HG02973 (cell line): Measurements from ENCODE around the gene RYR2.
"Not testable (repeated sequence)": the region's sequence is repeated elsewhere in the genome, so short reads cannot be mapped to it uniquely, and the experiment has no call there.

Experiments
- ATAC-seq: cut with Tn5 transposase; IDR thresholded peaks from one replicate; pipeline ENCODE4 v1.9.1; 2021; ENCODE audit warnings: moderate library complexity; ENCODE audit not compliant: unreplicated experiment

Gene RYR2

GRCh38 chr1:237071641-237072420 is 29.8 kb downstream of the RYR2 start:
- ATAC-seq: no peak

- ATAC-seq: no peak
These were observed 32.6 kb downstream of the RYR2 start for GRCh38 chr1:237074371-237075117.

GRCh38 chr1:237084341-237085077 is 42.5 kb downstream of the RYR2 start:
- ATAC-seq: no peak

- no peak for ATAC-seq
These were observed 49.7 kb downstream of the RYR2 start for GRCh38 chr1:237091691-237092090.

- no peak for ATAC-seq
These were observed 51.7 kb downstream of the RYR2 start for GRCh38 chr1:237093691-237094090.

GRCh38 chr1:237098541-237098940 is 56.6 kb downstream of the RYR2 start:
- ATAC-seq: no peak

GRCh38 chr1:237103021-237103420 is 61.0 kb downstream of the RYR2 start:
- no peak for ATAC-seq

- no peak for ATAC-seq
These were observed 62.1 kb downstream of the RYR2 start for GRCh38 chr1:237104096-237104495.

- no peak for ATAC-seq
These were observed 63.8 kb downstream of the RYR2 start for GRCh38 chr1:237105826-237106225.

- no peak for ATAC-seq
These were observed 66.5 kb downstream of the RYR2 start for GRCh38 chr1:237108297-237109040.

- ATAC-seq: no peak
These were observed 69.8 kb downstream of the RYR2 start for GRCh38 chr1:237111807-237112206.

- ATAC-seq: no peak
These were observed 70.7 kb downstream of the RYR2 start for GRCh38 chr1:237112663-237113062.

- ATAC-seq: no peak
These were observed 73.1 kb downstream of the RYR2 start for GRCh38 chr1:237115035-237115434.

- no peak for ATAC-seq
These were observed 77.1 kb downstream of the RYR2 start for GRCh38 chr1:237119091-237119490.

- no peak for ATAC-seq
These were observed 78.7 kb downstream of the RYR2 start for GRCh38 chr1:237120683-237121082.

GRCh38 chr1:237124856-237125462 is 83.0 kb downstream of the RYR2 start:
- ATAC-seq: no peak

GRCh38 chr1:237126180-237126579 is 84.2 kb downstream of the RYR2 start:
- ATAC-seq: no peak

GRCh38 chr1:237127301-237127700 is 85.3 kb downstream of the RYR2 start:
- ATAC-seq: not testable (repeated sequence)

- ATAC-seq: no peak
These were observed 91.9 kb downstream of the RYR2 start for GRCh38 chr1:237133921-237134320.

GRCh38 chr1:237134929-237135328 is 92.9 kb downstream of the RYR2 start:
- no peak for ATAC-seq

- ATAC-seq: no peak
These were observed 96.6 kb downstream of the RYR2 start for GRCh38 chr1:237138551-237138950.
